Heart left ventricle (tissue), 16 donors: Measurements from ENCODE around the gene CD68. TPM values are rescaled to one million over a fixed set of nuclear protein-coding genes. Genes with fewer than 3 reads are reported as not detected.

Experiments used
- ATAC-seq, 4 donors: fragments of 200-7000 bp; cut with Tn5 transposase; one replicate each; pipeline ENCODE4 v1.9.1; 2020 to 2022; ENCODE audit warnings: moderate library complexity in 4 of 4, mild to moderate bottlenecking in 3 of 4, moderate number of reproducible peaks in 1 of 4
- DNase-seq, 5 donors: peaks; one replicate each; pipeline ENCODE4 v3.0.0-alpha.2; 2020
- H3K27ac ChIP-seq, 12 donors: fragments of 200-600 bp; sonication (generic) in 4 of 12; one replicate each; pipeline versions ENCODE4 v1.5.0 to v1.8.0; 2016 to 2022; ENCODE audit warnings: mild to moderate bottlenecking in 2 of 12
- H3K27me3 ChIP-seq, 9 donors: fragments of 200-600 bp; sonication (generic) in 2 of 9; one replicate each; pipeline versions ENCODE4 v1.5.1 to v1.8.0; 2016 to 2022; ENCODE audit warnings: mild to moderate bottlenecking in 3 of 9
- H3K36me3 ChIP-seq, 9 donors: fragments of 200-600 bp; sonication (generic) in 2 of 9; one replicate each; pipeline versions ENCODE4 v1.5.0 to v1.8.0; 2018 to 2022; ENCODE audit warnings: mild to moderate bottlenecking in 2 of 9
- H3K4me1 ChIP-seq, 12 donors: fragments of 200-600 bp; sonication (generic) in 4 of 12; one replicate each; pipeline versions ENCODE4 v1.5.0 to v1.8.0; 2016 to 2022; ENCODE audit warnings: mild to moderate bottlenecking in 3 of 12
- H3K4me3 ChIP-seq, 12 donors: fragments of 200-600 bp; sonication (generic) in 4 of 12; one replicate each; pipeline versions ENCODE4 v1.5.0 to v1.8.0; 2017 to 2022; ENCODE audit warnings: mild to moderate bottlenecking in 9 of 12, moderate library complexity in 4 of 12
- H3K9me3 ChIP-seq, 12 donors: fragments of 200-600 bp; sonication (generic) in 4 of 12; one replicate each; pipeline versions ENCODE4 v1.5.0 to v1.8.0; 2016 to 2022; ENCODE audit warnings: mild to moderate bottlenecking in 1 of 12
- POLR2A ChIP-seq, 2 donors: fragments of 450-650 bp; IDR thresholded peaks; one replicate each; pipeline ENCODE4 v1.6.1; 2017; ENCODE audit warnings: antibody characterized with exemption in 2 of 2, mild to moderate bottlenecking in 2 of 2, moderate library complexity in 2 of 2
- WGBS, 4 donors: extraction: QIAGEN DNeasy Blood & Tissue Kit in 2 of 4; methylation state at CpG; one replicate each; pipeline versions ENCODE4 v1.1.5 to v1.1.7; 2013 to 2018; 5-methylcytosine and 5-hydroxymethylcytosine counted together
- intact Hi-C, 10 donors: fragments of 100-400 bp; cut with DNase I; formaldehyde crosslinking; loops; one replicate each; pipeline versions ENCODE4 v1.11.1 to v1.14.2; 2022
- polyA plus RNA-seq, 2 donors: library from polyadenylated mRNA; stranded (reverse); fragments of 200-250 nt; gene quantifications; one replicate each; pipeline ENCODE4 v1.2.3, GENCODE V29; 2013
- total RNA-seq, 9 donors: library from RNA; depleted of rRNA in 2 of 9; stranded (reverse); fragments of >200 nt in 2 of 9; fragmentation: NEBNext Ultra II Directional in 3 of 9; extraction: Animal tissue kit (Norgen Biotek cat#: 25700) in 3 of 9; gene quantifications; one replicate each; pipeline versions ENCODE4 v1.1.0 to v1.2.4, GENCODE V29; 2016 to 2023
- TF ChIP-seq, protein P1 (sequence below), 12 donors: fragments of 200-600 bp; sonication (generic) in 4 of 12; IDR thresholded peaks; one replicate each; pipeline versions ENCODE4 v1.5.0 to v1.8.0; 2018 to 2022; ENCODE audit warnings: antibody characterized with exemption in 12 of 12, mild to moderate bottlenecking in 5 of 12
- donor health status: ischemic (EF 13 %, LVEDD 7.1; RV severe dilation, severe dysfunction).
- donor health status: healthy with polysubstance abuse.
- donor health status: DM: no; HTN: yes; CAD: no.
- donor health status: DM: no; HTN: no; CAD: no.
- donor health status: ischemic (EF 25% LVEDD 6.9; RV normal size, moderate dysfunction).
- donor health status: ischemic (EF 25% LVEDD 5.7; RV mildly dilated, moderate dysfunction).
- donor health status: healthy.
- donor health status: DM: yes; HTN: yes; CAD: no.
- donor health status: ischemic (EF 35%, LVEDD 5.7; RV mildly dilated, moderate dysfunction).
- donor health status: nonischemic (EF 11% LVEDD 7.7; RV severe dilation, severe dysfunction).
- donor health status: DM: yes; HTN: yes; CAD: no.
- donor health status: PGD.
- donor health status: ischemic (EF 29% LVEDD 5.4; RV normal size, mild dysfunction).
- donor health status: nonischemic (EF 23%, LVEDD 6.1; RV moderate dilation, normal function).

CD68 gene
- total and polyA plus RNA-seq, 11 donors: 9.9 to 324 (median 22.5) TPM

DNA sequence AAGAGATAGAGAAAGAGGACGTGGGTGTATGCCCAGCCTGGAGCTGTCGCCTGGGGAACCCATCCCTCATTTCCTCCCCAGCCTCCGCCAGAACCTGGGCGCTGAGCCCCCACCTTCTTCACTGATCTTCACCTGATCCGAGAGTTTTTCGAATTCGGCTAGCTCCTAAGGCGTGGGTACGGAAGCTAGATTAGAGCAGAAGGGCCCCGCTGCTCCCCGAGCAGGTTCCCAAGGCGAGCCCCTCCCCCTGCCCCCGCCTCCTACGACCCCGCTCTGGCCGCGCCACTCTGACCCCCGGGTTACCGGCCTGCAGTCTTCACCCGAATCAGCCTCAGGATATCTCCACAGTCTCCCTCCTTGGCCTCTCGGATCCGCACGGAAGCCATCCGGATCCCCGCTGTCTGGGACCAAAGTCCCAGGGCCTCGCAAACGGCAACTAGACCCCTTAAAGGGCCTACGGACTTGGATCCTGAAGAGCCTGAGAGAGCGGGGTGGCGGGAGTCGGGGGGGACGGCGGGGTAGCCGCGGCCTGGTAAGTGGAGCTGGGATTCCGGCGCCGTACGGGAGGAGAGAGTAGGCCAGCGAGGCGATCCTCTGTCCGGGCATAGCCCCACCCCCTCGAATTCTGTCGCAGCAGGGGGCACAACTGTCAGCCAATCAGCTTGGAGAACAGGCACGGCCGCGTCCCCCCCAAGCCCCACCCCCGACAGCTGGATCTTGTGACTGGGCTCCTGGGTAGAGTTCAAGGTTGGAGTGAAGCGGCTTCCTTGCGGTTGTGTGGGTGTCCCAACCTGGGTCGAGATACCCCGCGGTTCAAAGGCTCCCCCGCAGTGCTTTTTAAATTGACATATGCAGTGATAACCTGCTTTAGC is 48.0 kb downstream of the CD68 start, which contains the start of gene SAT2:
Gene SAT2, minus strand, starts transcription at position 572 of the 872 bp plus-strand sequence. Its CDS starts 186 bp downstream, at position 386.
- H3K9me3 ChIP-seq: no peaks in the 10 kb centered on the region
- H3K4me3 ChIP-seq: peak within 1 kb of the TSS; percentile 44 to 94 (median 84)
- peaks cover 0 to 9% (median 5%) of the 10 kb centered on the region in 9 donors for H3K36me3 ChIP-seq
- peak in 1 of 2 donors; percentile 64 for TF ChIP-seq POLR2A (IDR thresholded peaks at IDR 0.05)
- TF ChIP-seq, protein P1, sequence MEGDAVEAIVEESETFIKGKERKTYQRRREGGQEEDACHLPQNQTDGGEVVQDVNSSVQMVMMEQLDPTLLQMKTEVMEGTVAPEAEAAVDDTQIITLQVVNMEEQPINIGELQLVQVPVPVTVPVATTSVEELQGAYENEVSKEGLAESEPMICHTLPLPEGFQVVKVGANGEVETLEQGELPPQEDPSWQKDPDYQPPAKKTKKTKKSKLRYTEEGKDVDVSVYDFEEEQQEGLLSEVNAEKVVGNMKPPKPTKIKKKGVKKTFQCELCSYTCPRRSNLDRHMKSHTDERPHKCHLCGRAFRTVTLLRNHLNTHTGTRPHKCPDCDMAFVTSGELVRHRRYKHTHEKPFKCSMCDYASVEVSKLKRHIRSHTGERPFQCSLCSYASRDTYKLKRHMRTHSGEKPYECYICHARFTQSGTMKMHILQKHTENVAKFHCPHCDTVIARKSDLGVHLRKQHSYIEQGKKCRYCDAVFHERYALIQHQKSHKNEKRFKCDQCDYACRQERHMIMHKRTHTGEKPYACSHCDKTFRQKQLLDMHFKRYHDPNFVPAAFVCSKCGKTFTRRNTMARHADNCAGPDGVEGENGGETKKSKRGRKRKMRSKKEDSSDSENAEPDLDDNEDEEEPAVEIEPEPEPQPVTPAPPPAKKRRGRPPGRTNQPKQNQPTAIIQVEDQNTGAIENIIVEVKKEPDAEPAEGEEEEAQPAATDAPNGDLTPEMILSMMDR (IDR thresholded peaks at IDR 0.05): no peak
- no peaks in the 10 kb centered on the region for H3K27me3 ChIP-seq
- H3K4me1 ChIP-seq: peaks cover 0 to 26% (median 11%) of the 10 kb centered on the region in 12 donors
- DNase-seq (peak; percentile 95 to 97 (median 96)), ATAC-seq (peak; percentile 97 to 99 (median 98))
- intact Hi-C loops: loop anchor here in 1 of 10 donors (2.0 kb wide), 1 partner anchor 59 kb away; the partner anchor contains the start of gene TP53
- WGBS, 4 donors: 1% methylated on average over 32 to 54 of the region's 54 CpGs
- H3K27ac ChIP-seq: peak within 1 kb of the TSS; percentile 85 to 98 (median 92)

DNA sequence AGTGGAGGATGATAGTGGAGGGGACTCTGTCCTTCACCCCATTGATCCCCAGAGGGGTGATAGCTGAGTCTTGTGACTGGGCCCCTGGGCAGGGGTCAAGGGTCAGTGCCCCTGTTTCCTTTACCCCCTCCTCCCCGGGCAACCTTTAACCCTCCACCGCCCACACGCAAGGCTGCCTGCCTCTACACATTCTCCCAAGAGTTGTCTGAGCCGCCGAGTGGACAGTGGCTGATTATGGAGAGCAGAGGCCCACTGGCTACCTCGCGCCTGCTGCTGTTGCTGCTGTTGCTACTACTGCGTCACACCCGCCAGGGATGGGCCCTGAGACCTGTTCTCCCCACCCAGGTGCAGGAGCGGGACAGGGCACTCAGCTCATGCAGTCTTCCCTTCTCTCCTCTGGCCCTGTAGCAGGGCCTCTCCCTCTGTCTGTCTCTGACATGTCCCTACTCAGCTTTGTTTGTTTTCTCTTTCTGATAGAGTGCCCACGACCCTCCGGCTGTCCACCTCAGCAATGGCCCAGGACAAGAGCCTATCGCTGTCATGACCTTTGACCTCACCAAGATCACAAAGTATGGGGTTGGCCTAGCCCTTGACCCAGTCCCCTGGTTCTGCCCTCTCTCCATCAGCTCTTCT is 50.6 kb downstream of the CD68 start, which contains the start of gene SHBG:
Gene SHBG, plus strand, starts transcription at position 197 of the 633 bp plus-strand sequence. Its CDS starts 38 bp downstream, at position 235.
- 75 to 89% (median 84%) methylated on average over 11 to 13 of the region's 13 CpGs for WGBS, 4 donors
- no peak for ATAC-seq

More for the DNA sequence above, 50.6 kb downstream of the CD68 start, which contains the start of gene SHBG:
- Histone ChIP-seq H3K4me1 (peaks cover 0 to 26% (median 11%) of the 10 kb centered on the region in 12 donors), H3K4me3 (no peak within 1 kb of the TSS), H3K9me3 (no peaks in the 10 kb centered on the region), H3K27ac (no peak within 1 kb of the TSS), H3K27me3 (no peaks in the 10 kb centered on the region), H3K36me3 (peaks cover 0 to 9% (median 5%) of the 10 kb centered on the region in 9 donors)
- TF ChIP-seq, protein P1 (IDR thresholded peaks at IDR 0.05): no peak
- TF ChIP-seq POLR2A (IDR thresholded peaks at IDR 0.05): no peak
- no peak for DNase-seq
- intact Hi-C loops: loop anchor here in 4 of 10 donors (5.0 kb wide), 1 partner anchor 57 kb away; the partner anchor contains the start of genes TP53 (in 4 of the 4) and WRAP53 (in 4 of the 4)

Other genes starting within 250 kb of the CD68 start
- gene ACAP1, start 243.1 kb upstream of the CD68 start, total RNA-seq: 10 to 100 TPM in 5 of 9 donors, 1 to 10 TPM in 3, under 1 TPM in 1; 0.88 to 24.2 (median 16.4) TPM
- 1 to 10 TPM; 2.6 to 6.1 TPM for gene ACAP1, start 243.1 kb upstream of the CD68 start, polyA plus RNA-seq
- 1 to 10 TPM; 3.4 to 9.0 (median 5.9) TPM for gene KCTD11, start 227.5 kb upstream of the CD68 start, total RNA-seq
- 1 to 10 TPM; 6.4 to 9.6 TPM for gene KCTD11, start 227.5 kb upstream of the CD68 start, polyA plus RNA-seq
- not detected for gene TMEM95, start 224.5 kb upstream of the CD68 start, total RNA-seq
- gene TMEM95, start 224.5 kb upstream of the CD68 start, polyA plus RNA-seq: not detected
- 1 to 10 TPM; 1.4 to 6.2 (median 2.2) TPM for gene TNK1, start 198.5 kb upstream of the CD68 start, total RNA-seq
- gene TNK1, start 198.5 kb upstream of the CD68 start, polyA plus RNA-seq: 1 to 10 TPM; 1.8 to 2.1 TPM
- gene PLSCR3, start 185.1 kb upstream of the CD68 start, total RNA-seq: 10 to 100 TPM; 14.3 to 29.5 (median 16.4) TPM
- gene PLSCR3, start 185.1 kb upstream of the CD68 start, polyA plus RNA-seq: 10 to 100 TPM; 21.2 to 28.3 TPM
- 10 to 100 TPM; 51.9 to 78.7 (median 69.5) TPM for gene TMEM256, start 175.5 kb upstream of the CD68 start, total RNA-seq
- gene TMEM256, start 175.5 kb upstream of the CD68 start, polyA plus RNA-seq: 100 to 1,000 TPM in 1 of 2 donors, 10 to 100 TPM in 1; 74.4 to 195 TPM
- gene NLGN2, start 171.8 kb upstream of the CD68 start, total RNA-seq: 10 to 100 TPM in 2 of 9 donors, 1 to 10 TPM in 7; 4.6 to 12.9 (median 7.3) TPM
- 10 to 100 TPM in 1 of 2 donors, 1 to 10 TPM in 1; 3.5 to 11.1 TPM for gene NLGN2, start 171.8 kb upstream of the CD68 start, polyA plus RNA-seq
- not detected for gene SPEM1, start 159.3 kb upstream of the CD68 start, total RNA-seq
- gene SPEM1, start 159.3 kb upstream of the CD68 start, polyA plus RNA-seq: not detected
- gene SPEM2, start 154.0 kb upstream of the CD68 start, total RNA-seq: not detected
- gene SPEM2, start 154.0 kb upstream of the CD68 start, polyA plus RNA-seq: not detected
- not detected for gene SPEM3, start 150.8 kb upstream of the CD68 start, total RNA-seq
- gene SPEM3, start 150.8 kb upstream of the CD68 start, polyA plus RNA-seq: not detected
- 1 to 10 TPM; 1.7 to 6.8 (median 4.0) TPM for gene TMEM102, start 144.2 kb upstream of the CD68 start, total RNA-seq
- gene TMEM102, start 144.2 kb upstream of the CD68 start, polyA plus RNA-seq: 1 to 10 TPM; 1.8 to 4.5 TPM
- gene FGF11, start 140.1 kb upstream of the CD68 start, total RNA-seq: 1 to 10 TPM; 2.8 to 9.6 (median 7.8) TPM
- 1 to 10 TPM; 1.6 to 9.6 TPM for gene FGF11, start 140.1 kb upstream of the CD68 start, polyA plus RNA-seq
- 10 to 100 TPM in 7 of 9 donors, 1 to 10 TPM in 2; 8.2 to 14.2 (median 11.0) TPM for gene CHRNB1, start 134.6 kb upstream of the CD68 start, total RNA-seq
- gene CHRNB1, start 134.6 kb upstream of the CD68 start, polyA plus RNA-seq: 10 to 100 TPM; 11.2 to 27.3 TPM
- gene ZBTB4, start 100.0 kb upstream of the CD68 start, total RNA-seq: 10 to 100 TPM; 51.8 to 77.2 (median 59.5) TPM
- gene ZBTB4, start 100.0 kb upstream of the CD68 start, polyA plus RNA-seq: 10 to 100 TPM; 29.3 to 35.3 TPM
- not detected for gene SLC35G6, start 98.2 kb upstream of the CD68 start, total RNA-seq
- gene SLC35G6, start 98.2 kb upstream of the CD68 start, polyA plus RNA-seq: under 1 TPM in 1 of 2 donors, not detected in 1; 0.08 TPM
- gene POLR2A, start 95.3 kb upstream of the CD68 start, total RNA-seq: 10 to 100 TPM; 31.4 to 77.6 (median 50.7) TPM
- 10 to 100 TPM; 17.3 to 18.5 TPM for gene POLR2A, start 95.3 kb upstream of the CD68 start, polyA plus RNA-seq
- gene TNFSF12, start 30.6 kb upstream of the CD68 start, total RNA-seq: 10 to 100 TPM; 20.3 to 49.5 (median 35.1) TPM
- 10 to 100 TPM; 19.6 to 36.8 TPM for gene TNFSF12, start 30.6 kb upstream of the CD68 start, polyA plus RNA-seq
- gene TNFSF13, start 20.9 kb upstream of the CD68 start, total RNA-seq: 10 to 100 TPM in 3 of 9 donors, 1 to 10 TPM in 6; 3.7 to 43.0 (median 6.4) TPM
- gene TNFSF13, start 20.9 kb upstream of the CD68 start, polyA plus RNA-seq: 1 to 10 TPM; 6.9 to 7.1 TPM
- gene SENP3, start 17.7 kb upstream of the CD68 start, total RNA-seq: 10 to 100 TPM; 26.4 to 59.5 (median 28.9) TPM
- gene SENP3, start 17.7 kb upstream of the CD68 start, polyA plus RNA-seq: 10 to 100 TPM; 29.1 to 65.5 TPM
- 10 to 100 TPM; 18.4 to 90.1 (median 25.4) TPM for gene MPDU1, start 4.2 kb downstream of the CD68 start, total RNA-seq
- 100 to 1,000 TPM in 1 of 2 donors, 10 to 100 TPM in 1; 33.3 to 106 TPM for gene MPDU1, start 4.2 kb downstream of the CD68 start, polyA plus RNA-seq
- 1 to 10 TPM in 4 of 9 donors, under 1 TPM in 4, not detected in 1; 0.65 to 8.0 (median 1.2) TPM for gene SOX15, start 10.5 kb downstream of the CD68 start, total RNA-seq
- gene SOX15, start 10.5 kb downstream of the CD68 start, polyA plus RNA-seq: 1 to 10 TPM in 1 of 2 donors, under 1 TPM in 1; 0.32 to 2.2 TPM
- gene FXR2, start 35.3 kb downstream of the CD68 start, total RNA-seq: 100 to 1,000 TPM in 4 of 9 donors, 10 to 100 TPM in 5; 68.0 to 121 (median 98.6) TPM
- 100 to 1,000 TPM in 1 of 2 donors, 10 to 100 TPM in 1; 72.4 to 123 TPM for gene FXR2, start 35.3 kb downstream of the CD68 start, polyA plus RNA-seq
- gene SAT2, start 48.2 kb downstream of the CD68 start, total RNA-seq: 10 to 100 TPM; 50.0 to 76.0 (median 57.3) TPM
- gene SAT2, start 48.2 kb downstream of the CD68 start, polyA plus RNA-seq: 100 to 1,000 TPM; 113 to 131 TPM
- gene SHBG, start 50.5 kb downstream of the CD68 start, total RNA-seq: 1 to 10 TPM in 1 of 9 donors, under 1 TPM in 4, not detected in 4; 0.56 to 1.1 (median 0.66) TPM
- under 1 TPM; 0.28 to 0.61 TPM for gene SHBG, start 50.5 kb downstream of the CD68 start, polyA plus RNA-seq
- 1 to 10 TPM; 1.3 to 6.6 (median 2.9) TPM for gene ATP1B2, start 71.3 kb downstream of the CD68 start, total RNA-seq
- 1 to 10 TPM in 1 of 2 donors, under 1 TPM in 1; 0.60 to 2.6 TPM for gene ATP1B2, start 71.3 kb downstream of the CD68 start, polyA plus RNA-seq
- 10 to 100 TPM; 10.0 to 44.6 (median 12.8) TPM for gene TP53, start 107.9 kb downstream of the CD68 start, total RNA-seq
- gene TP53, start 107.9 kb downstream of the CD68 start, polyA plus RNA-seq: 1 to 10 TPM; 6.8 to 9.0 TPM
- 1 to 10 TPM; 3.7 to 9.8 (median 4.8) TPM for gene WRAP53, start 108.8 kb downstream of the CD68 start, total RNA-seq
- gene WRAP53, start 108.8 kb downstream of the CD68 start, polyA plus RNA-seq: 10 to 100 TPM in 1 of 2 donors, 1 to 10 TPM in 1; 5.4 to 12.0 TPM
- 1 to 10 TPM in 1 of 9 donors, under 1 TPM in 8; 0.10 to 4.6 (median 0.36) TPM for gene EFNB3, start 125.6 kb downstream of the CD68 start, total RNA-seq
- under 1 TPM; 0.15 to 0.43 TPM for gene EFNB3, start 125.6 kb downstream of the CD68 start, polyA plus RNA-seq
- gene DNAH2, start 138.1 kb downstream of the CD68 start, total RNA-seq: under 1 TPM in 5 of 9 donors, not detected in 4; 0.02 to 0.56 (median 0.05) TPM
- under 1 TPM; 0.04 TPM for gene DNAH2, start 138.1 kb downstream of the CD68 start, polyA plus RNA-seq